ENCODE data around the gene BMP7.
"Not testable (repeated sequence)": the region's sequence is repeated elsewhere in the genome, so short reads cannot be mapped to it uniquely, and the experiment has no call there.

Gene BMP7

DNA sequence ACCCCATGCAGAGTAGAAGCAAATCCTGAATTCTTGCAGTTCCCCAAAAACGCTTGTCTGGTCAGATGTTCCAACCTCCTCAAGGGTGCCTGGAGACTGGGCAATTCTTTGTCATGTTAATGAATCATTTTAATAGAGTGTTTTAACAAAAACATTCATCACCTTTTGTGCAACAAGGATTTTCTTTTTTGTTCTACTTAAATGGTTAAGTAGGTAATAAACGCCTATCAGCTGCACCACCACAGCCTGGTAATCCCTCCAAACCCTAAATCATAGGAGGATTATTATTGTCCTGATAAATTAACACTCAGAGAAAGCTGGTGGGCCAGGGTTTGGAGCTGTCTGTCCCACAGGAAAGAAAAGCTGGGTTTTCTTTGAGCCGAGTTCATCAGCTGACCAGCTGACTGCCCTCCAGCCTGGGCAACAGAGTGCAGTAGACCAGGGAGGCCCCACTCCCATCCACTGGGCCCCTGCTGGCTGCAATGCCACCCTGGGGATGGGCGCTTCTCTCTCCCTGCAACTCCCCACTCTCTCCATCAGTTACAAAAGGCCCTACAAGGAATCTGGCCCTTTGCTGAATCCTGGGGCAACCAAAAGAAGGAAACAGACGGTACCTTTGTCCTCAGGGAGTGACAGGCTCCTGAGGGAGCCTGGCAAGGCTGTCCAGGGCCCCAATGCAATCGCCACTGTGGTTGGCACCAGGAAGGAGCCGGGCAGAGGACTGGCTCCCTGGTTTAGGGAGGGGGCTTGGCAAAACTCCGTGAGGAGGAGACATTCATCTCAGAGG lies 23.1 kb upstream of the BMP7 start:
- DNase-seq (ENCODE audit: extremely low spot score, insufficient read length, low read depth) = no peak
- FAIRE-seq = no peak

DNA sequence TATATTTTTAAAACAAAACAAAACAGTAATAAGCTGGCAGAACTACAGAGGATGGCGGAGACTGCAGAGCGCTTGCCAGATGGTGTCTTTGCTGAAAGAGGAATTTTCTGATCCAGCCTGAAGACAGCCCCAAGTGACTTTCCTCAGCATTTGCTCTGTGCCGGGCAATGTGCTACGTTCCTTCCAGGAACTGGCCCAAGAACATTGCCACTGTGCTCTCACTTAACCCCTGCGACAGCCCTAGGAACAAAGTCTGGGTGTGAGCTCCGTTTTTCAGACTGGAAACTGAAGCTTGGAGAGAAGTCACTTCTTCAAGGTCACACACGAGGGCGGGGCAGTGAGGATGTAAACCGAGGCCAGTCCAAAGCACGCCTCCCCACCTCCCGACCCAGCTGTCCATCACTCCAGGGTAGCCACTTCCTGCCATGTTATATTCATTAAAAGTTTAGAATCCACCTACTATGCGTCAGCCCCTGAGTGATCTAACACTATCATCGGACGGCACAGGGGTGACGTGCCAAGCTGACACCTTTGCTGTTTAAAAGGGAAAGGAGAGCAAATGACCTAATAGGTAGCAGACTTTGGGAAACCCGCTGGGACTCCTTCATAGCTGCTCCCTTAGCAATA lies 22.3 kb upstream of the BMP7 start:
- FAIRE-seq (no peak), DNase-seq (ENCODE audit: extremely low spot score, insufficient read length, low read depth) (no peak)

DNA sequence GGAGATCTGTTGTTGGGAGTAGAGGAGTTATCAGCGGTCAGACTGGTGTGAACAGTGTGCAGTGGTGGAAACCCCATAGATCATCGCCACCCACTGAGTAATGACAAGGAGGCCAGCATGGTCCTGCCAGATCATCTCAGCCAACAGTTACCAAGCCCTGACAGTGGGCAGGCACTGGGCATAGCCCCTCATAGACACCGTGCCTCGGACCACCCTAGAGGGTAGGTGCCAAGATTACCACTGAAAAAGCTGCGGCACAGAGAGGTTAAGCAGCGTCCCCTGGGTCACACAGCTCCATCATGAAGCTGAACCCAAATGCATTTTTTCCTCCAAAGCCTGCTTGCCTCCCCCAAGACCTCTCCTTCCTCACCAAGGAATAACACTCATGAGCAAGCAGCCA lies 21.5 kb upstream of the BMP7 start:
- DNase-seq (ENCODE audit: extremely low spot score, insufficient read length, low read depth) (no peak), FAIRE-seq (no peak)

DNA sequence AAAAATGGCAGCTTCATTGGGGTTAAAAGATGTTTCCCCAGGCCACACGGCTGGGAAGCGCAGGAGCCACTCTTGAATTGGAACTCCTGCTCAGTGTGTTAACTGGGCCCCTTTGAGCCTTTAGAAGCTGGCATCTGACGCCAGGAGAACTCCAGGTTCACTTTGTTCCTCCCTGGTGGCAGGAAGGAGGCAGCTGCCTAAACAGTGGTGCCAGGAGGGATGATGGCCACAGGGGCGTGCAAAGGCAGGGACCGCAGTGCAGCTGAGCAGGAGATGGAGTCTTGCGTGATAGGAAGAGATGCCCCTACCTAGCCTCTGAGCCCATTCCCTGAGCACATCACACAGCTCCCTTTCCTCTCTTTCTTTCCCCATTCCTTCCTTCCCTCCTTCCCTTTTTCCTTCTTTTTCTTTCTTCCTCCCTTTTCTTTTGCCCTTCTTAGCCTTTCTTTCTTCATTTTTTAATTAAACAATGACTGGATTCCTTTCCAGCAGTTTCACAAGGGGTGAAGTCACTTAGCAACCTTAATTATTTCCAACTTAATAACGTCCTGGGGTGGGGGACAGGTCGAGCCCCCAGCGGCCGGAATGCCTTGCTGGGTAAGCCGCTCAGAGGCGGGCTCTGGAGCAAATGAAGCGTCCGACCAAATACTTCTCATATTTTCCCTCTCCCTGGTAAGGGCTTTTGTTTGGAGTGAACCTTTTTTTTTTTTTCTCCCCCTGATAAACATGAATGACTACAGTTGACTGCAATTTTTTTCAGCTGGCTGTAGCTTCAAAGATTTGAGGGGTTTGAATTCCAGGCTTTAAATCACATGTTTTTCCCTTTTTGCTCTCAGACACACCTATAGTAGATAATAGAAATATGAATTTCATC lies 20.8 kb upstream of the BMP7 start:
- FAIRE-seq (no peak), DNase-seq (ENCODE audit: extremely low spot score, insufficient read length, low read depth) (no peak)

GRCh38 chr20:57283860-57284259 lies 17.4 kb upstream of the BMP7 start:
- no peak for DNase-seq (ENCODE audit: extremely low spot score, insufficient read length, low read depth)
- no peak for FAIRE-seq

- FAIRE-seq (no peak), DNase-seq (ENCODE audit: extremely low spot score, insufficient read length, low read depth) (no peak)
These were observed 16.4 kb upstream of the BMP7 start for GRCh38 chr20:57282670-57283361.

- no peak for DNase-seq (ENCODE audit: extremely low spot score, insufficient read length, low read depth)
- FAIRE-seq = no peak
These were observed 15.5 kb upstream of the BMP7 start for GRCh38 chr20:57281900-57282299.

- no peak for DNase-seq (ENCODE audit: extremely low spot score, insufficient read length, low read depth)
These were observed 13.8 kb upstream of the BMP7 start for GRCh38 chr20:57280221-57280620.

GRCh38 chr20:57279548-57279947 lies 13.1 kb upstream of the BMP7 start:
- FAIRE-seq; DNase-seq (ENCODE audit: extremely low spot score, insufficient read length, low read depth): not testable (repeated sequence)

More at GRCh38 chr20:57280221-57280620, 13.8 kb upstream of the BMP7 start:
- no peak for FAIRE-seq

DNA sequence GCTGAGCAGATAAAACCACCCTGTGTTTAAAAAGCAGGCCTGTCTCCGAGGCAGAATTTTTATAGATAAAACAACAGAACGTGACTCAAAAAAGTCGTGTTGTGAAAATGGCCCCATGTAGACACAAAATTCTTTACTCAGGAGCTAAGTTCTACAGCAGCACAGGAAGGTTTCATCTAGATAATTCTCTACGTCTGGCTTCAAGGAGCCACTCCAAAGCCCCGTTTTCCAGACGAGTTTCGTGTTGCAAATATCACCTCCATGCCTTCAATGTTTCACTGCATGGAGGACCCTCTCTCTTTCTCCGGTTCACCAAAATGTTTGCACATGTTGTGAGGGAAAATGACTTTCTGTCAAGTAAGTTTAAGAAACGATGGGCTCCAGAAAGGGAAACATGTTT lies 12.0 kb upstream of the BMP7 start:
- DNase-seq (ENCODE audit: extremely low spot score, insufficient read length, low read depth) (no peak), FAIRE-seq (no peak)

DNA sequence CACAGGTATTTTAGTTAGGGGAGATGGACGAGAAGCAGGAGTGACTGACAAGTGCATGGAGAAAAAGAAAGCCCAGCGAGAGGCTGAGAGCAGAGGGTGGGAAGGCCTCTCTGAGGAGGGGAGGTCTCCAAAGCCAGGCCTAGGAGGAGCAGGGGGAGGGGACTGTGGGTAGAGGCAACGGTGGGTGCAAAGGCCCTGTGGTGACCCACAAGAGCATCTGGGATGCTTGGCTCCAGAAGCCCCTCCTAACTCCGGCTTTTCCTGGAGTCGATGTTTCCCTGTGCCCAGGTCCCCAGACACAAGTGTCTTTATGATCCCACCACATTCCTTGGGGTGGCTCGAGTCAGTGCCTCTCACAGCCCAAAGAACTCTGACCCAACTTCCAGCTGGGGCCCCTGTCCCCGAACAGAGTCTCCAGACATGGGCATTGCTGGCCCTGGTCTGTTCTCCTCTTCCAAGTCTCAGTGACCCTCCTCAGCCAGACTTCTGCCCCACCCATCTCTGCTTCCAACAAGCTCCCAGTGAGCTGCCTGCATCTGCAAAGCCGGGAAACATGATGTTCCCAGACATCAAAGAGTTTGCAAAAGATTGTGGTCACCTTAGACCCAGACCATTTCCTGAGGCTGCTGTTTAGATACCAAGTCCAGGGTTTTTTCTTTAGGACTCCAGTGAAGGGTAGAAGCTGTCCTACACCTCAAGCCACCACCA lies 11.1 kb upstream of the BMP7 start:
- no peak for DNase-seq (ENCODE audit: extremely low spot score, insufficient read length, low read depth)
- no peak for FAIRE-seq

DNA sequence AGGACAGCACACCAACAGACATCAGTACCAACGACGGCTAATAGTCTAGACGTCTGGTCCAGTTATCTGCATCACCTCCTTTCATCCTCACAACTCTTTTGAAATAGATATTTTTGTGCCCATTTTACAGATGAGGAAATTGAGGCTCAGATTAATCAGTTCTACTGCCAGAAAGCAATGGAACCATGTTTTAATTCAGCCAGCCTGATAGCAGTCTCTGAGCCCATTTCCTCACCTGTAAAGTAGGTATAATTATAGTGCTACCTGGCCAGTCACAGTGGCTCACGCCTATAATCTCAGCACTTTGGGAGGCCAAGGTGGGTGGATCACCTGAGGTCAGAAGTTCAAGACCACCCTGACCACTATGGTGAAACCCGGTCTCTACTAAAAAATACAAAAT lies 9.8 kb upstream of the BMP7 start:
- DNase-seq (ENCODE audit: extremely low spot score, insufficient read length, low read depth) (no peak), FAIRE-seq (no peak)

DNA sequence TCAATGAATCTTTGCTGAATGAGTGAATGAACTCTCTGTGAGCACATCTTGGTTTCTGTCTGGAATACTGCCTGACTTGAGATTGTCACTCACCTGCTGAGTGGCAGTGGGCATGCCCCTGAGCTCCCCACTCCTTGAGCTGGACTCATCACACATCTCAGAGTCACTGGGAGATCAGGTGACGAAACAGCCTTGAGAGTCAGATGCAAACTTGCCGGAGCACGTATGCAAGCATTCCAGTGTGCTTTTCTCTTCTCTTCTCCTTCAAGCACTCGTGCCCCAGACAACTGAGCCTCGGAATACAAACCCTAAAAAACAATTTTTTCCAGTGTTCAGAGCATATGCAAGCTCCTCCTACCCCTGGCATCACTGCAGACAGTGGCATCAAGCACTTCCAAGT lies 9.4 kb upstream of the BMP7 start:
- FAIRE-seq = no peak

DNA sequence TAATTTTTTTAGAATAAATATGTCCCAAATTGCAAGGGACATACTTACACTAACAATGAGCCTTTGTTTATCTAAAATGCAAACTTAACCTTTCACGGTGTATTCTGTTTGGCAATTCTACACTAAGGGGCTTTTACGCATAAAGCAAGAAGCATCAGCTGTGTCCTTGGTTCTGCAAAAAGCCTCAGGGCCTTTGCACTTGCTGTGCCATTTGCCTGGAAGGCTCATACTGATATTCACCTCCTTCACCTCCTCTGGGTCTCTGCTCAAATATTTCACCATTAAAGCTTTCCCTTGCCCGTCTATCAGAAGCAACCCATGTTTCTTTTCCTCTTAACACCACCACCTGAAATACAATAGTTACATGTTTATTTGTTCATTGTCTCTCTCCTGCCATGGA lies 8.9 kb upstream of the BMP7 start:
- FAIRE-seq (no peak), DNase-seq (ENCODE audit: extremely low spot score, insufficient read length, low read depth) (no peak)

More for the DNA sequence above, 9.4 kb upstream of the BMP7 start:
- DNase-seq (ENCODE audit: extremely low spot score, insufficient read length, low read depth) = no peak

GRCh38 chr20:57274846-57275245 lies 8.4 kb upstream of the BMP7 start:
- FAIRE-seq (no peak), DNase-seq (ENCODE audit: extremely low spot score, insufficient read length, low read depth) (no peak)

GRCh38 chr20:57274299-57274698 lies 7.9 kb upstream of the BMP7 start:
- no peak for DNase-seq (ENCODE audit: extremely low spot score, insufficient read length, low read depth)
- no peak for FAIRE-seq

DNA sequence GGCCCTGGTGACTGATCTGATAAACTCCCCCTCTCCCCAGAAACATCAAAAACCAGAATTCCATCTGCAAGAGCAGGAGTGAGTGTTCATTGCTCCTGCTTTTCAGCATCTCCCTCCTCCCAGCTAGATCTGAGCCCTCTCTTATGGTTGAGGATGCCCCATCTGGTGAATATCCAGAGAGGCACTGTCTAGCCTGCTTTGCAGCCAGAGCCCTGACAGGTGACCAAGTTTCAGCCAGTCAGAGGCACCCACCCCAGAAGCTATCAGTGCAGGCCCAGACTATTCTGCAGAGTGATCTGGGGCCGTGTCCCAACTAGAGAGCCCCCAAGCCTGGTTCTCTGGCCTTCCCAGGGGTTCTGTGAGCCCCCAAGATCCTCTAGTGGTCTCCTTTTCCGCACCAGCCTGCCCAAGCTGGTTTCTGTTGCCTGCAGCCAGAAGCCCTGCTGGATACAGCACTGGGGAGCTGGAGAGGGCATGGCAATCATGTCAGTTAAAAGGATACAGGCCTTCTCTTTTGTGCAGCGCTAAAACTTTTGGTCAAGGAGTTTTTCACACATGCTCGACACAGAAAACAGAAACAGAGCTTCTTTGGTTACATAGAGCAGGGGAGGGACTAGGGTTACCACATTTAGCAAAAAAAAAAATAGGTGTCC lies 6.6 kb upstream of the BMP7 start:
- DNase-seq (ENCODE audit: extremely low spot score, insufficient read length, low read depth) (no peak), FAIRE-seq (no peak)

DNA sequence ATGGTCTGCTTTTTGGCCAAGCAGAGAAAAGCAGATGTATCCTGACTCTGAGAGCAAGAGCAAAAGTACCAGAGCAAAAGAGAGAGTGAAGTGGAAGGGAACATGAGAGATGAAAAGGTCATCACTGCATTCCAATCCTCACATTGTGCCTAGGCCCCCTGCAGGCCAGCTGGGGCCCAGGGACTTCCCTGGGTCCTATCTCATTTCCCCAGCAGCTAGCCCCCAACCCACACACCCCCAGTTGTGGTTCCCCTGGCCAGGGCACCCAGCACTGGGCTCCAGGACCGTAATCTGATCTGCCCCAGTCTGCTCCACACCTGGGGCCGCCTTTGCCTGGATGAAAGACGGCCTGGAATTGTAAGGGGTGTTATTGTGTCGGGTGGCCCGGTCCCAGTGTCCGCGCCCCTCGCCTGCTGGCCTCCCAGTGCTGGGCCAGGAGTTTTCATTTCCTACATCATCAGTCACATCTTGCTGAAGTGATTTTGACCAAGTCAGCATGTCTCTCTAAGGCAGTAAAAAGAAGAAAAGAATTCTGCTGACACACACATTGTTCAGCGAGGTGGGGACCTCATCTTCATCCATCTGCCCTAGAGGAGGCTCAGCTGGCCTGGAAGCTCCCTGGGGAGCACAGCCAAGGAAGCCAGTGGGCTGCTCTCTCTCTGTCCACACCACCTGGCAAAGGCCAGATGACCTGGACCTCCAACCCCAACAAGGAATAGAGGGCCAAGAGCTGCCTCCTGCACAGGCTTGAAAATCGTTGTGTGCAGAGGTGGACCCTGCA lies 4.0 kb upstream of the BMP7 start:
- FAIRE-seq = no peak
- no peak for DNase-seq (ENCODE audit: extremely low spot score, insufficient read length, low read depth)
